Uterus (tissue), 4 donors: ENCODE results near the gene RNASE8. TPM values are rescaled to one million over a fixed set of nuclear protein-coding genes. Genes with fewer than 3 reads are reported as not detected.

Experiments
- DNase-seq, 2 donors: peaks; one replicate each; pipeline ENCODE4 v3.0.0-alpha.2; 2019 to 2020
- H3K27ac ChIP-seq, 2 donors: fragments of 200-600 bp; sonication (generic); 1 replicate in 1 of 2; 2 replicates in 1 of 2; pipeline ENCODE4 v1.5.1; 2016 to 2018
- H3K27me3 ChIP-seq, 2 donors: fragments of 200-600 bp; sonication (generic); one replicate each; pipeline ENCODE4 v1.5.1; 2018 to 2019; ENCODE audit warnings: control low read depth in 1 of 2
- H3K36me3 ChIP-seq, 2 donors: fragments of 200-600 bp; sonication (generic); one replicate each; pipeline ENCODE4 v1.5.1; 2019; ENCODE audit warnings: control low read depth in 1 of 2
- H3K4me1 ChIP-seq, 2 donors: fragments of 200-600 bp; sonication (generic); one replicate each; pipeline ENCODE4 v1.5.1; 2018 to 2019; ENCODE audit warnings: control low read depth in 1 of 2
- H3K4me3 ChIP-seq, 2 donors: fragments of 200-600 bp; sonication (generic); 1 replicate in 1 of 2; 2 replicates in 1 of 2; pipeline ENCODE4 v1.5.1; 2018 to 2019; ENCODE audit warnings: mild to moderate bottlenecking in 1 of 2
- H3K9me3 ChIP-seq, 2 donors: fragments of 200-600 bp; sonication (generic); one replicate each; pipeline ENCODE4 v1.5.1; 2019; ENCODE audit warnings: control low read depth in 1 of 2
- POLR2A ChIP-seq, 2 donors: fragments of 450-650 bp; IDR thresholded peaks; one replicate each; pipeline ENCODE4 v1.6.1; 2016; ENCODE audit warnings: antibody characterized with exemption in 2 of 2, mild to moderate bottlenecking in 1 of 2, moderate library complexity in 1 of 2
- intact Hi-C: fragments of 100-400 bp; cut with DNase I; formaldehyde crosslinking; loops from one replicate; pipeline ENCODE4 v1.15.1; 2023; ENCODE audit warnings: low total_unique reads
- total RNA-seq, 4 donors: library from RNA; depleted of rRNA in 3 of 4; stranded (reverse); fragments of >200 nt in 3 of 4; gene quantifications; one replicate each; pipeline versions ENCODE4 v1.1.0 to v1.2.4, GENCODE V29; 2014 to 2023
- TF ChIP-seq, protein P1 (sequence below), 4 experiments: fragments of 200-600 bp in 2 of 4; fragments of 450-650 bp in 2 of 4; sonication (generic) in 2 of 4; IDR thresholded peaks; one replicate each; pipeline ENCODE4 v1.5.1; 2016 to 2019; ENCODE audit warnings: antibody characterized with exemption in 4 of 4, mild to moderate bottlenecking in 2 of 4, moderate library complexity in 1 of 4
- donor health status: DM: yes; HTN: yes; CAD: no.

RNASE8 gene
- total RNA-seq, 4 donors from 2014 or later, result not detected

- Histone ChIP-seq H3K36me3 (no peaks in the 10 kb centered on the region), H3K27me3 (no peaks in the 10 kb centered on the region), H3K4me3 (no peak overlapping the region), H3K4me1 (peaks cover 3 to 4% of the 10 kb centered on the region in 2 donors), H3K27ac (peak overlapping the region in 1 of 2 donors; percentile 21), H3K9me3 (no peaks in the 10 kb centered on the region)
- DNase-seq, result no peak
- TF ChIP-seq POLR2A (IDR thresholded peaks at IDR 0.05), result no peak
- TF ChIP-seq, protein P1, sequence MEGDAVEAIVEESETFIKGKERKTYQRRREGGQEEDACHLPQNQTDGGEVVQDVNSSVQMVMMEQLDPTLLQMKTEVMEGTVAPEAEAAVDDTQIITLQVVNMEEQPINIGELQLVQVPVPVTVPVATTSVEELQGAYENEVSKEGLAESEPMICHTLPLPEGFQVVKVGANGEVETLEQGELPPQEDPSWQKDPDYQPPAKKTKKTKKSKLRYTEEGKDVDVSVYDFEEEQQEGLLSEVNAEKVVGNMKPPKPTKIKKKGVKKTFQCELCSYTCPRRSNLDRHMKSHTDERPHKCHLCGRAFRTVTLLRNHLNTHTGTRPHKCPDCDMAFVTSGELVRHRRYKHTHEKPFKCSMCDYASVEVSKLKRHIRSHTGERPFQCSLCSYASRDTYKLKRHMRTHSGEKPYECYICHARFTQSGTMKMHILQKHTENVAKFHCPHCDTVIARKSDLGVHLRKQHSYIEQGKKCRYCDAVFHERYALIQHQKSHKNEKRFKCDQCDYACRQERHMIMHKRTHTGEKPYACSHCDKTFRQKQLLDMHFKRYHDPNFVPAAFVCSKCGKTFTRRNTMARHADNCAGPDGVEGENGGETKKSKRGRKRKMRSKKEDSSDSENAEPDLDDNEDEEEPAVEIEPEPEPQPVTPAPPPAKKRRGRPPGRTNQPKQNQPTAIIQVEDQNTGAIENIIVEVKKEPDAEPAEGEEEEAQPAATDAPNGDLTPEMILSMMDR (IDR thresholded peaks at IDR 0.05), result no peak
- intact Hi-C loops, result no loop called here
Observed at GRCh38 chr14:21016413-21017190, 41.0 kb upstream of the RNASE8 start.

DNA sequence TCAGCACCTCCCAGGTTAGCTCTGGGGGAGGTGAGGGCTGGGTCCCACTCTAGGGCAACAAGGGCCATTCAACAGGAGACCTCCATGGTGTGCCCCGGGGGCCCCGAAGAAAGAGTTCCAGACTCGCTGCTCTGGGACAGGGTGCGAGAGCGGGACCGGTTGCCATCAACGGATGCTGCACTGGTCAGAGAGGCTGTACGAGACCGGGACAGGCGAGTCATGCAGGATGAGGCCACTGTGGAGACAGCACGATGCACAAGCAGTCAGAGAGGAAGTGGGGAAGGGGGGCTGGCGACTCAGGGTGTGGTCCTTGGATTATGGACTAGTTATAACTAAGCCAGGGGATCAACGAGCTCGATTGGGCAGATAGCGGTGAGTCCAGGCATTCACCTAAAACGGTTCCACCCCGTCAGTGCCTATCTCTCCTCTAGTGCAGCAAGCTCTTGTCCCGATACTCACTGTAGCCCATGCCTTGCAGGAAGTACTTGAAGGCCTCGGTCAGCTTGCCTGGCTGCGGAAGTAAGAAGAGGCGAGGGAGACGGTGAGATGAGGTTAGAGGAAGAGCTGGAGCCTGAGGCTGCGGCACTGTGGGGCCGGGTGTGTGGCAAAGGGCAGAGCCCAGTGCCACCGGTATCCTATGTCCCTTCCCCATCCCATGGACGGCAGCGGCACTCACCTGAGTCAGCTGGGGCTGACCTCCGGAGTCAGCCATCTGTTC, 39.9 kb upstream of the RNASE8 start:
- Histone ChIP-seq H3K4me1 (peaks cover 3 to 4% of the 10 kb centered on the region in 2 donors), H3K9me3 (no peaks in the 10 kb centered on the region), H3K27me3 (no peaks in the 10 kb centered on the region), H3K27ac (peak overlapping the region in 1 of 2 donors; percentile 21), H3K36me3 (no peaks in the 10 kb centered on the region), H3K4me3 (no peak overlapping the region)
- no peak for DNase-seq
- TF ChIP-seq, protein P1 (IDR thresholded peaks at IDR 0.05), result no peak
- TF ChIP-seq POLR2A (IDR thresholded peaks at IDR 0.05), result no peak
- intact Hi-C loops, result no loop called here

GRCh38 chr14:21018286-21018685, 39.3 kb upstream of the RNASE8 start:
- TF ChIP-seq POLR2A (IDR thresholded peaks at IDR 0.05), result no peak
- TF ChIP-seq, protein P1 (IDR thresholded peaks at IDR 0.05), result no peak
- H3K27ac ChIP-seq, result peak overlapping the region in 1 of 2 donors; percentile 7
- peaks cover 3 to 4% of the 10 kb centered on the region in 2 donors for H3K4me1 ChIP-seq
- no peaks in the 10 kb centered on the region for H3K9me3 ChIP-seq
- H3K4me3 ChIP-seq, result no peak overlapping the region
- no peaks in the 10 kb centered on the region for H3K27me3 ChIP-seq
- no peak for DNase-seq
- H3K36me3 ChIP-seq, result no peaks in the 10 kb centered on the region
- intact Hi-C loops, result no loop called here

GRCh38 chr14:21018781-21019180, 38.8 kb upstream of the RNASE8 start:
- no peak for TF ChIP-seq POLR2A (IDR thresholded peaks at IDR 0.05)
- TF ChIP-seq, protein P1 (IDR thresholded peaks at IDR 0.05), result no peak
- DNase-seq, result no peak
- Histone ChIP-seq H3K36me3 (no peaks in the 10 kb centered on the region), H3K4me1 (peaks cover 3 to 4% of the 10 kb centered on the region in 2 donors), H3K9me3 (no peaks in the 10 kb centered on the region), H3K4me3 (no peak overlapping the region), H3K27me3 (no peaks in the 10 kb centered on the region), H3K27ac (peak overlapping the region; percentile 0 to 7)
- intact Hi-C loops, result no loop called here

GRCh38 chr14:21019366-21019765, 38.3 kb upstream of the RNASE8 start:
- no peaks in the 10 kb centered on the region for H3K36me3 ChIP-seq

More at GRCh38 chr14:21019366-21019765, 38.3 kb upstream of the RNASE8 start:
- Histone ChIP-seq H3K27me3 (no peaks in the 10 kb centered on the region), H3K4me3 (no peak overlapping the region), H3K4me1 (peaks cover 3 to 4% of the 10 kb centered on the region in 2 donors), H3K27ac (peak overlapping the region in 1 of 2 donors; percentile 0), H3K9me3 (no peaks in the 10 kb centered on the region)
- intact Hi-C loops, result no loop called here
- no peak for TF ChIP-seq POLR2A (IDR thresholded peaks at IDR 0.05)
- TF ChIP-seq, protein P1 (IDR thresholded peaks at IDR 0.05), result no peak
- no peak for DNase-seq
